ENCODE measurements around the gene DIPK1B.

The DIPK1B gene

DNA sequence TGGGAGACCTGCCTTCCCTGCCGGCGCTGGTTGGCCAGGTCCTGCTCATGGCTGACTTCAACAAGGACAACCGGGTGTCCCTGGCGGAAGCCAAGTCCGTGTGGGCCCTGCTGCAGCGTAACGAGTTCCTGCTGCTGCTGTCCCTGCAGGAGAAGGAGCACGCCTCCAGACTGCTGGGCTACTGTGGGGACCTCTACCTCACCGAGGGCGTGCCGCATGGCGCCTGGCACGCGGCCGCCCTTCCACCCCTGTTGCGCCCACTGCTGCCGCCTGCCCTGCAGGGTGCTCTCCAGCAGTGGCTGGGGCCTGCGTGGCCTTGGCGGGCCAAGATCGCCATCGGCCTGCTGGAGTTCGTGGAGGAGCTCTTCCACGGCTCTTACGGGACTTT lies 10.6 kb downstream of the DIPK1B start (continued):
- no peak for TF ChIP-seq ZNF148 (tag by site-specific recombination; IDR thresholded peaks at IDR 0.05; ENCODE audit: borderline replicate concordance)

GRCh38 chr9:136723362-136723976 lies 11.1 kb downstream of the DIPK1B start:
- ChIA-PET CTCF (interaction anchor here (0.6 to 0.9 kb wide), 3 partner anchors 9 to 55 kb away, joined by 3 to 4 read pairs (median 4); no protein-coding TSS in a partner anchor), POLR2A (interaction anchor here (3.8 kb wide), 1 partner anchor 10 kb away, joined by 25 read pairs; the partner anchor contains the start of gene DIPK1B)
- Histone ChIP-seq H3K4me3 (ENCODE audit: low read depth, low read length) (no peak overlapping the region), H3K36me3 (ENCODE audit: control insufficient read depth in 2 of 2, insufficient read depth in 1 of 2, low read length in 2 of 2) (peaks cover 0 to 67% of the 10 kb centered on the region in 2 experiments; a peak in 2 of 3 replicates), H3K27ac (ENCODE audit: extremely low read depth, low read depth, low read length) (no peak overlapping the region), H3K4me1 (ENCODE audit: control insufficient read depth, insufficient read depth, low read length) (no peaks in the 10 kb centered on the region; the same call in 1 of the 2 replicates), H3K9me3 (ENCODE audit: control insufficient read depth, insufficient read depth, low read depth, low read length) (no peaks in the 10 kb centered on the region)
- TF ChIP-seq ZNF132 (tag by site-specific recombination; IDR thresholded peaks at IDR 0.05; ENCODE audit: borderline replicate concordance) (no peak), ZBTB17 (tag by site-specific recombination; IDR thresholded peaks at IDR 0.05) (0 out of 2 replicates have a peak, but pooled peaks have one; percentile 21), ZEB2 (tag by site-specific recombination; IDR thresholded peaks at IDR 0.05) (peak; percentile 35; the same call in 1 of the 2 replicates), ZIC2 (tag by site-specific recombination; IDR thresholded peaks at IDR 0.05) (no peak; the same call in 1 of the 2 replicates), ZBTB44 (tag by site-specific recombination; IDR thresholded peaks at IDR 0.05) (peak; percentile 36; the same call in 1 of the 2 replicates), ZNF423 (tag by site-specific recombination; IDR thresholded peaks at IDR 0.05) (0 out of 2 replicates have a peak, but pooled peaks have one; percentile 0), ZNF133 (tag by site-specific recombination; IDR thresholded peaks at IDR 0.05) (no peak), ZNF654 (tag by site-specific recombination; IDR thresholded peaks at IDR 0.05; ENCODE audit: low read depth) (no peak), ZBTB48 (tag by site-specific recombination; IDR thresholded peaks at IDR 0.05) (0 out of 2 replicates have a peak, but pooled peaks have one; percentile 22), ZNF843 (tag by site-specific recombination; IDR thresholded peaks at IDR 0.05) (no peak), ZNF341 (tag by site-specific recombination; IDR thresholded peaks at IDR 0.05; ENCODE audit: low read depth) (0 out of 2 replicates have a peak, but pooled peaks have one; percentile 0)
- TF ChIP-seq, protein P1, sequence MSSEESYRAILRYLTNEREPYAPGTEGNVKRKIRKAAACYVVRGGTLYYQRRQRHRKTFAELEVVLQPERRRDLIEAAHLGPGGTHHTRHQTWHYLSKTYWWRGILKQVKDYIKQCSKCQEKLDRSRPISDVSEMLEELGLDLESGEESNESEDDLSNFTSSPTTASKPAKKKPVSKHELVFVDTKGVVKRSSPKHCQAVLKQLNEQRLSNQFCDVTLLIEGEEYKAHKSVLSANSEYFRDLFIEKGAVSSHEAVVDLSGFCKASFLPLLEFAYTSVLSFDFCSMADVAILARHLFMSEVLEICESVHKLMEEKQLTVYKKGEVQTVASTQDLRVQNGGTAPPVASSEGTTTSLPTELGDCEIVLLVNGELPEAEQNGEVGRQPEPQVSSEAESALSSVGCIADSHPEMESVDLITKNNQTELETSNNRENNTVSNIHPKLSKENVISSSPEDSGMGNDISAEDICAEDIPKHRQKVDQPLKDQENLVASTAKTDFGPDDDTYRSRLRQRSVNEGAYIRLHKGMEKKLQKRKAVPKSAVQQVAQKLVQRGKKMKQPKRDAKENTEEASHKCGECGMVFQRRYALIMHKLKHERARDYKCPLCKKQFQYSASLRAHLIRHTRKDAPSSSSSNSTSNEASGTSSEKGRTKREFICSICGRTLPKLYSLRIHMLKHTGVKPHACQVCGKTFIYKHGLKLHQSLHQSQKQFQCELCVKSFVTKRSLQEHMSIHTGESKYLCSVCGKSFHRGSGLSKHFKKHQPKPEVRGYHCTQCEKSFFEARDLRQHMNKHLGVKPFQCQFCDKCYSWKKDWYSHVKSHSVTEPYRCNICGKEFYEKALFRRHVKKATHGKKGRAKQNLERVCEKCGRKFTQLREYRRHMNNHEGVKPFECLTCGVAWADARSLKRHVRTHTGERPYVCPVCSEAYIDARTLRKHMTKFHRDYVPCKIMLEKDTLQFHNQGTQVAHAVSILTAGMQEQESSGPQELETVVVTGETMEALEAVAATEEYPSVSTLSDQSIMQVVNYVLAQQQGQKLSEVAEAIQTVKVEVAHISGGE (tag by site-specific recombination; conservative IDR thresholded peaks at IDR 0.05; ENCODE audit: low read depth), result no peak
- TF ChIP-seq, protein P2, sequence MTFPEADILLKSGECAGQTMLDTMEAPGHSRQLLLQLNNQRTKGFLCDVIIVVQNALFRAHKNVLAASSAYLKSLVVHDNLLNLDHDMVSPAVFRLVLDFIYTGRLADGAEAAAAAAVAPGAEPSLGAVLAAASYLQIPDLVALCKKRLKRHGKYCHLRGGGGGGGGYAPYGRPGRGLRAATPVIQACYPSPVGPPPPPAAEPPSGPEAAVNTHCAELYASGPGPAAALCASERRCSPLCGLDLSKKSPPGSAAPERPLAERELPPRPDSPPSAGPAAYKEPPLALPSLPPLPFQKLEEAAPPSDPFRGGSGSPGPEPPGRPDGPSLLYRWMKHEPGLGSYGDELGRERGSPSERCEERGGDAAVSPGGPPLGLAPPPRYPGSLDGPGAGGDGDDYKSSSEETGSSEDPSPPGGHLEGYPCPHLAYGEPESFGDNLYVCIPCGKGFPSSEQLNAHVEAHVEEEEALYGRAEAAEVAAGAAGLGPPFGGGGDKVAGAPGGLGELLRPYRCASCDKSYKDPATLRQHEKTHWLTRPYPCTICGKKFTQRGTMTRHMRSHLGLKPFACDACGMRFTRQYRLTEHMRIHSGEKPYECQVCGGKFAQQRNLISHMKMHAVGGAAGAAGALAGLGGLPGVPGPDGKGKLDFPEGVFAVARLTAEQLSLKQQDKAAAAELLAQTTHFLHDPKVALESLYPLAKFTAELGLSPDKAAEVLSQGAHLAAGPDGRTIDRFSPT (tag by site-specific recombination; IDR thresholded peaks at IDR 0.05), result peak; percentile 83
- TF ChIP-seq, protein P3, sequence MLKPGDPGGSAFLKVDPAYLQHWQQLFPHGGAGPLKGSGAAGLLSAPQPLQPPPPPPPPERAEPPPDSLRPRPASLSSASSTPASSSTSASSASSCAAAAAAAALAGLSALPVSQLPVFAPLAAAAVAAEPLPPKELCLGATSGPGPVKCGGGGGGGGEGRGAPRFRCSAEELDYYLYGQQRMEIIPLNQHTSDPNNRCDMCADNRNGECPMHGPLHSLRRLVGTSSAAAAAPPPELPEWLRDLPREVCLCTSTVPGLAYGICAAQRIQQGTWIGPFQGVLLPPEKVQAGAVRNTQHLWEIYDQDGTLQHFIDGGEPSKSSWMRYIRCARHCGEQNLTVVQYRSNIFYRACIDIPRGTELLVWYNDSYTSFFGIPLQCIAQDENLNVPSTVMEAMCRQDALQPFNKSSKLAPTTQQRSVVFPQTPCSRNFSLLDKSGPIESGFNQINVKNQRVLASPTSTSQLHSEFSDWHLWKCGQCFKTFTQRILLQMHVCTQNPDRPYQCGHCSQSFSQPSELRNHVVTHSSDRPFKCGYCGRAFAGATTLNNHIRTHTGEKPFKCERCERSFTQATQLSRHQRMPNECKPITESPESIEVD (tag by site-specific recombination; IDR thresholded peaks at IDR 0.05), result no peak
- TF ChIP-seq, protein P4, sequence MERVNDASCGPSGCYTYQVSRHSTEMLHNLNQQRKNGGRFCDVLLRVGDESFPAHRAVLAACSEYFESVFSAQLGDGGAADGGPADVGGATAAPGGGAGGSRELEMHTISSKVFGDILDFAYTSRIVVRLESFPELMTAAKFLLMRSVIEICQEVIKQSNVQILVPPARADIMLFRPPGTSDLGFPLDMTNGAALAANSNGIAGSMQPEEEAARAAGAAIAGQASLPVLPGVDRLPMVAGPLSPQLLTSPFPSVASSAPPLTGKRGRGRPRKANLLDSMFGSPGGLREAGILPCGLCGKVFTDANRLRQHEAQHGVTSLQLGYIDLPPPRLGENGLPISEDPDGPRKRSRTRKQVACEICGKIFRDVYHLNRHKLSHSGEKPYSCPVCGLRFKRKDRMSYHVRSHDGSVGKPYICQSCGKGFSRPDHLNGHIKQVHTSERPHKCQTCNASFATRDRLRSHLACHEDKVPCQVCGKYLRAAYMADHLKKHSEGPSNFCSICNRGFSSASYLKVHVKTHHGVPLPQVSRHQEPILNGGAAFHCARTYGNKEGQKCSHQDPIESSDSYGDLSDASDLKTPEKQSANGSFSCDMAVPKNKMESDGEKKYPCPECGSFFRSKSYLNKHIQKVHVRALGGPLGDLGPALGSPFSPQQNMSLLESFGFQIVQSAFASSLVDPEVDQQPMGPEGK (tag by site-specific recombination; IDR thresholded peaks at IDR 0.05), result peak; percentile 14; the same call in 1 of the 2 replicates

Measured in HEK293 (cell line).